NT2/D1 (cell line): Measurements from ENCODE around the gene PLXNA4.

Experiments used
- DNase-seq: peaks from one replicate; pipeline ENCODE4 v3.0.0-alpha.2; 2011; ENCODE audit warnings: low read depth, low spot score
- H3K27me3 ChIP-seq: 2 replicates; pipeline ENCODE4 v1.6.0; 2011; ENCODE audit warnings: mild to moderate bottlenecking; ENCODE audit not compliant: insufficient read length, insufficient read depth
- H3K36me3 ChIP-seq: 2 replicates; pipeline ENCODE4 v1.6.1; 2011; ENCODE audit warnings: mild to moderate bottlenecking, low read length, mixed read lengths; ENCODE audit not compliant: insufficient read depth, insufficient read length
- H3K4me1 ChIP-seq: 2 replicates; pipeline ENCODE4 v1.5.1; 2011; ENCODE audit not compliant: insufficient read depth, insufficient read length
- H3K4me3 ChIP-seq: 2 replicates; pipeline ENCODE4 v1.5.1; 2011; ENCODE audit warnings: low read depth; ENCODE audit not compliant: insufficient read length
- H3K9ac ChIP-seq: 2 replicates; pipeline ENCODE4 v1.6.0; 2011; ENCODE audit warnings: low read depth; ENCODE audit not compliant: insufficient read length
- H3K9me3 ChIP-seq: 2 replicates; pipeline ENCODE4 v1.5.1; 2011; ENCODE audit warnings: mild to moderate bottlenecking, low read length; ENCODE audit not compliant: insufficient read depth
- SUZ12 ChIP-seq: IDR thresholded peaks from 2 replicates; pipeline ENCODE4 v1.6.1; 2011; ENCODE audit not compliant: insufficient read length, insufficient read depth; ENCODE audit errors: extremely low read depth
- YY1 ChIP-seq: IDR thresholded peaks from 2 replicates; pipeline ENCODE4 v1.6.1; 2011; ENCODE audit not compliant: insufficient read length, insufficient read depth
- ZNF274 ChIP-seq: IDR thresholded peaks from 2 replicates; pipeline ENCODE4 v1.6.1; 2011; ENCODE audit warnings: mild to moderate bottlenecking, low read depth, low read length

The PLXNA4 gene

DNA sequence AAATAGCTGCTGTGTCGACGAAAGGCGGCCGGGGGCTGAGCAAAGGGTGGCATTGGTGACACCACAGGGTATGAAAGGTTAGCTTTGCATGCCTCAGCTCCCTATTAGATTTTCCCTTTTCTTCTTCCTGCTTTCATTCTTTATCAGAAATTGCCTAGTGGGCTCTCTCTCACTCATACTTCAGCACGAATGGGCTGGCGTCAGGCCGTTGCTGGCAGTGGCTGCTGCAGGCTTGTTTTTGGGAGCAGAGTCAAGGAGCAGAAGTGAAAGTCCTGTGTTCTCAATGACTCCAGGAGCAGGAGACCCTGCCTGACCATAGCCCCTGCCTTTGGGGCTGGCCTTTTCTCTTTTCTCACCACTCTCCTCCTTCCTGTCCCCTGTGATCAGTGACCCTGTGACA lies 318.0 kb downstream of the PLXNA4 start:
- no peak overlapping the region for H3K4me3 ChIP-seq
- no peak overlapping the region for H3K9ac ChIP-seq
- H3K36me3 ChIP-seq = no peaks in the 10 kb centered on the region
- no peak for DNase-seq
- TF ChIP-seq ZNF274 (no peak), YY1 (no peak), SUZ12 (no peak)
- H3K9me3 ChIP-seq = no peaks in the 10 kb centered on the region
- no peaks in the 10 kb centered on the region for H3K27me3 ChIP-seq
- no peaks in the 10 kb centered on the region for H3K4me1 ChIP-seq

DNA sequence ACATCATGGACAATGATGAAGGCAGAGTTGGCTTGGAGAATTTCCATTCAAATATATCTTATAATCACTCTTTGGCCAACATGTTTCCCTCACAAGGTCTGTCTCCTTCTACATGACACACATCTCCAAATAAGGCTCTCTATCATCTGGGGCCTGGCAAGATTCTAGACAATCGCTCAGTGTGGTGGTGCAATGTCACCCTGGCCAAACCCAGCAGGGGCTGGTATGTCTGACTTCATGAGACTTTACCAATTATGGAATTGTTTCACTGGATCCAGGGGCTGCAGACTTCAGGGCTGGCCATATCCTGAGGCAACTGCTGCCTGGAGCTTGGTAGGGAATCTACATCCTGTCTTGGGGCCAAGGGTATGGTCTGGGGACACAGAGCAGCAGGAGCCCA lies 319.0 kb downstream of the PLXNA4 start:
- no peaks in the 10 kb centered on the region for H3K36me3 ChIP-seq
- DNase-seq = no peak
- H3K9ac ChIP-seq = no peak overlapping the region
- no peaks in the 10 kb centered on the region for H3K4me1 ChIP-seq
- no peaks in the 10 kb centered on the region for H3K9me3 ChIP-seq
- no peaks in the 10 kb centered on the region for H3K27me3 ChIP-seq
- TF ChIP-seq ZNF274 = no peak
- TF ChIP-seq SUZ12 = no peak
- no peak for TF ChIP-seq YY1
- H3K4me3 ChIP-seq = no peak overlapping the region

DNA sequence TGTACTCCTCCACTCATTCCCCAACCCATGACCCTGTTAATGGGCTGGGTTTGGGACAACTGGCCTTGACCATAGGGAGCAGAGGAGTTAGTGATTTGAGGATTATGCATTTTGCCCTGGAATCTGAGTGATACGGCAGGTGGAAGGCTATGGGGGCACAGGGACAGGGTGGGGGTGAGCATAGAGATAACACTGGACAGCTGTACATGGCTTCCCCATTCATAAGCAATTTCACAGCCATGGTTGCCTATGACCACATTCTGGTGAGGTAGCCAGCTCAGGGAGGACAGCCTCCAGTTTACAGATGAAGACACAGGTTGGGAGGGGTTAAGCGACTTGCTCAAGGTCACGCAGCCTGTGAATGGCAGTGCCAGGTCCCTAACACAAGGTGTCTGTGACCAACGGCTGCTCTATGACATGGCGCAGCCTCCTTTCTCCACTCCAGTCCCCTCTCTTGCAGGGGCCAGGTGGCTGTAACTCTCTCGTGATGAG lies 319.5 kb downstream of the PLXNA4 start:
- Histone ChIP-seq H3K4me1 (no peaks in the 10 kb centered on the region), H3K4me3 (no peak overlapping the region), H3K27me3 (no peaks in the 10 kb centered on the region), H3K9me3 (no peaks in the 10 kb centered on the region), H3K36me3 (no peaks in the 10 kb centered on the region), H3K9ac (no peak overlapping the region)
- DNase-seq = no peak
- TF ChIP-seq SUZ12 (no peak), YY1 (no peak), ZNF274 (no peak)

DNA sequence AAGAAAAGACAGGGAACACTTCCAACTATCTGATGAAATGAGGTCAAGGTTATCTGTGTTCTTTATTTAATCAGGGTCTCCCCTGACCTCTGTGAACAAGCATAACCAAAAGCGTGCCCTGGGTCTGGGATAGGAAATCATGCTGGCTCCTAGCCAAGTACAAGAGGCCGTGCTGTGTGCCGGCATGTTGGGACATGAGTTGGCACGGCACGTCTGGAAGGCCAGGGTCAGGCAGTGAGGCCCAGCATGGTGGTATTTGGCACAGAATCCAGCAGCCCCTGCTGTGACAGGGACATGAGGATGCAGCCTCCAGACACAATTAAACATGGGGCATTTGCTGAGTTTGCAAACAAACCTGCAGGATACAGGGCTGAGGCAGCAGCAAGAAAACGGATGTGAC lies 320.4 kb downstream of the PLXNA4 start:
- H3K4me3 ChIP-seq = no peak overlapping the region
- TF ChIP-seq YY1 (no peak), ZNF274 (no peak), SUZ12 (no peak)

DNA sequence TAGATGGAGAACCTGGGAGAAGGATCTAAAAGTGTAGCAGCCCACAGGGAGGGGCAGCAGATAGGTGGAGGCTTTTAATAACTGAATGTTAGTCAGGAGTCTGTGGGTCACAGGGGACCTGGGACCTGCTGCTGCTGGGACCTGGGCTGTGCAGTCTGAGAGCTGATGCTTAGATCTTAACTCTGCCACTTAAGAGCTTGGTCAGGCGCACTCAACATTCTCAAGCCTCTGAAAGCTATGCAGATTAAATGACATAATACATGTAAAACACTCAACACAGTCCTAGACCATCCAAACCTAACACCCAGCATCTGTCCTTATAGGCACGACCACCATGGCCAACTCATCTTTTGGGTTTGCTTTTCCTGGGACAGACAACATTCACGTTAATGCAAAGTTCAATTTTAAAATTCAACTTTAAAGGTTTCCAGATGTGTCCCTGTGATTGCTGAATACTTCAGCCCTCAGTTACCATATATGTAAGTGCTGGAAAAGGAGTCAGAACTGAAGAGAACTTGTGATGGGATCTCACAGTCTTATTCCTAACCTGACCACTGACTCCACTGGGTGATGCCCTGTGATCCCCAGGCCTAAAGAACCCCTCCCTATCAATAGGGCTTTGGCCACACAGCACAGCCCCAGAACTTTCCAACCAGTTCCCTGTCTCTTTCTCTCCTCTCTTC lies 321.0 kb downstream of the PLXNA4 start:
- Histone ChIP-seq H3K27me3 (no peaks in the 10 kb centered on the region), H3K36me3 (no peaks in the 10 kb centered on the region), H3K9me3 (no peaks in the 10 kb centered on the region), H3K4me1 (peaks cover 7% of the 10 kb centered on the region), H3K9ac (no peak overlapping the region), H3K4me3 (no peak overlapping the region)
- no peak for TF ChIP-seq SUZ12
- no peak for TF ChIP-seq YY1
- no peak for TF ChIP-seq ZNF274
- DNase-seq = no peak

More for the DNA sequence above, 320.4 kb downstream of the PLXNA4 start:
- DNase-seq = no peak
- Histone ChIP-seq H3K4me1 (peaks cover 5% of the 10 kb centered on the region), H3K9ac (no peak overlapping the region), H3K9me3 (no peaks in the 10 kb centered on the region), H3K36me3 (no peaks in the 10 kb centered on the region), H3K27me3 (no peaks in the 10 kb centered on the region)

DNA sequence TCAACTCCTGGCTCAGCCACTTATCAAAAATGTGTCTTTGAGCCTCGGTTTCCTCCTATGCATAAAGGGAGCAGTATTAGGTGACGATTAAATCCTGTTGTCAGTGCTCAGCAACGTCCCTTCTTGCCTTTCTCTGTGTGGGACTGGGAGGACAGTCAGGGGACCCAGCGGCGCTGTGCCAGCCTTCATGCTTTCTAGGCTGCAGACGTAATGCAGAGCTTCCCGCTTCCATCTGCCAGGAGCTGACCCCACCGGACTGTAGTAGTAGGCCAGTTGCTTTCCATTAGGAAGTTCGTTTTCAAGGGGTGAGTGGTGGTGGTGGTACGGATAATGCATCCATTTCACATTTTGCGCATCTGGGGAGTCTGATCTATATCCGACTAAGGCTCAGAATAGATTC lies 321.8 kb downstream of the PLXNA4 start:
- Histone ChIP-seq H3K9ac (no peak overlapping the region), H3K4me1 (peaks cover 7% of the 10 kb centered on the region), H3K36me3 (no peaks in the 10 kb centered on the region), H3K4me3 (no peak overlapping the region), H3K9me3 (no peaks in the 10 kb centered on the region), H3K27me3 (no peaks in the 10 kb centered on the region)
- DNase-seq = no peak
- TF ChIP-seq SUZ12 = no peak
- TF ChIP-seq YY1 = no peak
- no peak for TF ChIP-seq ZNF274

DNA sequence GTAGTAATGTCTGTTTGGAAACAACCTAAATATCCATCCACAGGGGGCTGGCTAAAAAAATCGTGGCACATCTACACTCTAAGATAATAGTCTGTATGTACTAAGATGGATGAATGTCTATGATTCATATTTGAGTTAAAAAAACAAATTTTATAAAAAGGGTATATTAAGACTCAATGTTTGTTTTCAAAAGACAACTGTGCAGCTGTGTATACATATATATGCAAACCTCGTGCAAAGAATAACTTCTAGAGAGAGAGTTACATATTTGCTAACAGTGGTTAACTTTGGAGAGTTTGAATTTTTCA lies 323.5 kb downstream of the PLXNA4 start:
- TF ChIP-seq SUZ12 (no peak), YY1 (no peak), ZNF274 (no peak)
- Histone ChIP-seq H3K4me1 (peaks cover 7% of the 10 kb centered on the region), H3K4me3 (no peak overlapping the region), H3K27me3 (peaks cover 4% of the 10 kb centered on the region), H3K9me3 (no peaks in the 10 kb centered on the region), H3K9ac (no peak overlapping the region), H3K36me3 (no peaks in the 10 kb centered on the region)
- DNase-seq = no peak
